ENCODE measurements around the gene SCRT2.
"Not testable (repeated sequence)": the region's sequence is repeated elsewhere in the genome, so short reads cannot be mapped to it uniquely, and the experiment has no call there.

Gene SCRT2

GRCh38 chr20:698276-698675 is 22.7 kb upstream of the SCRT2 start:
- DNase-seq, result no peak
- no peak overlapping the region for H3K4me3 ChIP-seq (ENCODE audit: low read depth, low read length)
- in situ Hi-C loops (cut with HindIII; ENCODE audit: low pct_ligation_motif_present, low sequenced_read_pairs), result no loop called here
- no peak overlapping the region for H3K27ac ChIP-seq
- H3K36me3 ChIP-seq (replicated peaks), result no peaks in the 10 kb centered on the region
- TF ChIP-seq CTCF (IDR thresholded peaks at IDR 0.05; ENCODE audit: low read depth, low read length, missing control alignments), result no peak
- H3K27me3 ChIP-seq (replicated peaks), result no peaks in the 10 kb centered on the region

- no peak for DNase-seq
- in situ Hi-C loops (cut with HindIII; ENCODE audit: low pct_ligation_motif_present, low sequenced_read_pairs), result no loop called here
- Histone ChIP-seq H3K4me3 (ENCODE audit: low read depth, low read length) (no peak overlapping the region), H3K36me3 (replicated peaks) (no peaks in the 10 kb centered on the region), H3K27me3 (replicated peaks) (no peaks in the 10 kb centered on the region), H3K27ac (no peak overlapping the region)
- TF ChIP-seq CTCF (IDR thresholded peaks at IDR 0.05; ENCODE audit: low read depth, low read length, missing control alignments), result no peak
Observed at GRCh38 chr20:697826-698225, 22.2 kb upstream of the SCRT2 start.

- H3K36me3 ChIP-seq (replicated peaks), result no peaks in the 10 kb centered on the region
- H3K4me3 ChIP-seq (ENCODE audit: low read depth, low read length), result no peak overlapping the region
- no peak overlapping the region for H3K27ac ChIP-seq
- DNase-seq, result no peak
- no peak for TF ChIP-seq CTCF (IDR thresholded peaks at IDR 0.05; ENCODE audit: low read depth, low read length, missing control alignments)
- H3K27me3 ChIP-seq (replicated peaks), result no peaks in the 10 kb centered on the region
- in situ Hi-C loops (cut with HindIII; ENCODE audit: low pct_ligation_motif_present, low sequenced_read_pairs), result no loop called here
Observed at GRCh38 chr20:695165-695866, 19.7 kb upstream of the SCRT2 start.

- no peak overlapping the region for H3K4me3 ChIP-seq (ENCODE audit: low read depth, low read length)
- TF ChIP-seq CTCF (IDR thresholded peaks at IDR 0.05; ENCODE audit: low read depth, low read length, missing control alignments), result no peak
- in situ Hi-C loops (cut with HindIII; ENCODE audit: low pct_ligation_motif_present, low sequenced_read_pairs), result no loop called here
- no peak for DNase-seq
- no peaks in the 10 kb centered on the region for H3K27me3 ChIP-seq (replicated peaks)
- H3K27ac ChIP-seq, result no peak overlapping the region
- H3K36me3 ChIP-seq (replicated peaks), result no peaks in the 10 kb centered on the region
Observed at GRCh38 chr20:694496-694895, 18.9 kb upstream of the SCRT2 start.

- H3K36me3 ChIP-seq (replicated peaks); H3K27ac ChIP-seq; H3K4me3 ChIP-seq (ENCODE audit: low read depth, low read length); DNase-seq; in situ Hi-C loops (cut with HindIII; ENCODE audit: low pct_ligation_motif_present, low sequenced_read_pairs); H3K27me3 ChIP-seq (replicated peaks): not testable (repeated sequence)
Observed at GRCh38 chr20:693786-694185, 18.2 kb upstream of the SCRT2 start.

- peaks cover 1% of the 10 kb centered on the region for H3K27me3 ChIP-seq (replicated peaks)
- H3K4me3 ChIP-seq (ENCODE audit: low read depth, low read length), result no peak overlapping the region
- no peak for TF ChIP-seq CTCF (IDR thresholded peaks at IDR 0.05; ENCODE audit: low read depth, low read length, missing control alignments)
- DNase-seq, result no peak
- no peak overlapping the region for H3K27ac ChIP-seq
- H3K36me3 ChIP-seq (replicated peaks), result no peaks in the 10 kb centered on the region
- in situ Hi-C loops (cut with HindIII; ENCODE audit: low pct_ligation_motif_present, low sequenced_read_pairs), result no loop called here
Observed at GRCh38 chr20:692044-692443, 16.4 kb upstream of the SCRT2 start.

Measured in brain microvascular endothelial cell (primary cell).